ENCODE results near the gene LGI1.

LGI1 gene

GRCh38 chr10:93757801-93758507 is at the start of gene LGI1:
TSS of gene LGI1 (plus strand) at chr10:93757936. CDS start at chr10:93758145, 209 bp downstream.
- DNase-seq, result peak in 3 of 14 donors; percentile 10 to 87 (median 47)

- DNase-seq, result no peak
These were observed 47.3 kb upstream of the LGI1 start for GRCh38 chr10:93710333-93710909.

GRCh38 chr10:93711891-93712290 is 45.8 kb upstream of the LGI1 start:
- DNase-seq, result no peak

GRCh38 chr10:93712593-93712992 is 45.1 kb upstream of the LGI1 start:
- DNase-seq, result no peak

GRCh38 chr10:93715345-93715744 is 42.4 kb upstream of the LGI1 start:
- no peak for DNase-seq

GRCh38 chr10:93716766-93717165 is 41.0 kb upstream of the LGI1 start:
- no peak for DNase-seq

GRCh38 chr10:93718937-93719725 is 38.6 kb upstream of the LGI1 start:
- peak in 3 of 14 donors; percentile 2 to 3 (median 2) for DNase-seq

- peak in 1 of 14 donors; percentile 74 for DNase-seq
These were observed 37.8 kb upstream of the LGI1 start for GRCh38 chr10:93719901-93720300.

GRCh38 chr10:93722550-93722949 is 35.2 kb upstream of the LGI1 start:
- DNase-seq, result no peak

- DNase-seq, result no peak
These were observed 34.6 kb upstream of the LGI1 start for GRCh38 chr10:93723153-93723552.

- no peak for DNase-seq
These were observed 31.7 kb upstream of the LGI1 start for GRCh38 chr10:93726024-93726423.

GRCh38 chr10:93741367-93741766 is 16.4 kb upstream of the LGI1 start:
- no peak for DNase-seq

- no peak for DNase-seq
These were observed 14.9 kb upstream of the LGI1 start for GRCh38 chr10:93742633-93743349.

- peak in 5 of 14 donors; percentile 5 to 52 (median 17) for DNase-seq
These were observed 12.2 kb upstream of the LGI1 start for GRCh38 chr10:93745408-93746065.

GRCh38 chr10:93746844-93747284 is 10.9 kb upstream of the LGI1 start:
- DNase-seq, result no peak

- no peak for DNase-seq
These were observed 8.4 kb upstream of the LGI1 start for GRCh38 chr10:93749218-93749799.

- DNase-seq, result no peak
These were observed 6.6 kb upstream of the LGI1 start for GRCh38 chr10:93751124-93751523.

- DNase-seq, result peak in 3 of 14 donors; percentile 6 to 46 (median 24)
These were observed 5.9 kb upstream of the LGI1 start for GRCh38 chr10:93751832-93752231.

- no peak for DNase-seq
These were observed 5.0 kb upstream of the LGI1 start for GRCh38 chr10:93752761-93753160.

GRCh38 chr10:93753621-93754250 is 4.0 kb upstream of the LGI1 start:
- no peak for DNase-seq

- DNase-seq, result no peak
These were observed 3.0 kb upstream of the LGI1 start for GRCh38 chr10:93754761-93755160.

All from C1 segment of cervical spinal cord (tissue), 14 donors.